K562 (cell line): ENCODE results near the gene MB21D2. TPM values are rescaled to one million over a fixed set of nuclear protein-coding genes. Genes with fewer than 3 reads are reported as not detected.

Experiments
- ATAC-seq: fragments of 200-7000 bp; cut with Tn5 transposase; 3 replicates; pipeline ENCODE4 v1.9.1; 2020; ENCODE audit warnings: moderate library complexity
- BruUV-seq: library from RNA; stranded (reverse); fragments of 400-500 nt; replicated peaks from 2 replicates; lab custom pipeline; 2021; lab: Mats Ljungman, UMichigan
- CTCF ChIA-PET: fragments of 300-600 bp; formaldehyde crosslinking; extraction: SDS; loops from one replicate; lab custom pipeline; 2021; ENCODE audit warnings: low intra/inter-chr PET ratio; lab: Yijun Ruan, JAX
- POLR2A ChIA-PET: fragments of 300-600, 350-650 bp; sonication (Branson Sonifier 250); formaldehyde crosslinking; extraction: SDS; loops from one replicate; lab custom pipeline; 2021; ENCODE audit warnings: antibody characterized with exemption, inconsistent platforms; lab: Yijun Ruan, JAX
- DNase-seq, 4 experiments: peaks; one replicate each; pipeline versions ENCODE4 v3.0.0 to v3.0.0-alpha.2; 2011 to 2018; ENCODE audit warnings: low spot score in 3 of 4, mixed read lengths in 3 of 4; ENCODE audit errors: extremely low read depth in 1 of 4
- FAIRE-seq: peaks from 2 replicates; lab custom pipeline; 2011; peaks lifted over from hg19 to GRCh38; lab: Jason Lieb, UNC
- H2AFZ ChIP-seq: 2 replicates; pipeline ENCODE4 v1.6.0; 2011; ENCODE audit warnings: low read depth, low read length, control low read depth, inconsistent platforms
- H3K27ac ChIP-seq: fragments of 200-600 bp; 3 replicates; pipeline ENCODE4 v1.8.0; 2011; ENCODE audit warnings: low read depth, mild to moderate bottlenecking, control low read depth, inconsistent platforms, low read length, moderate library complexity, mixed read lengths; ENCODE audit errors: extremely low read depth
- H3K27me3 ChIP-seq, 2 experiments: fragments of 300-600 bp in 1 of 2; 2 replicates in 1 of 2; 3 replicates in 1 of 2; pipeline versions ENCODE4 v1.6.0 to v1.8.0; 2011; ENCODE audit warnings: inconsistent platforms in 2 of 2, low read length in 2 of 2, mild to moderate bottlenecking in 1 of 2, mixed read lengths in 1 of 2, moderate library complexity in 1 of 2; ENCODE audit not compliant: control insufficient read depth in 2 of 2, insufficient read depth in 2 of 2
- H3K36me3 ChIP-seq: fragments of 300-600 bp; 3 replicates; pipeline ENCODE4 v1.8.0; 2011; ENCODE audit warnings: mild to moderate bottlenecking, low read length, inconsistent platforms; ENCODE audit not compliant: control insufficient read depth, insufficient read depth
- H3K4me1 ChIP-seq, 2 experiments: fragments of 200-600 bp in 1 of 2; replicated peaks in 1 of 2; 2 replicates in 1 of 2; 3 replicates in 1 of 2; pipeline versions ENCODE4 v1.5.1 to v1.8.0; 2011; ENCODE audit warnings: inconsistent platforms in 2 of 2, low read length in 2 of 2, mild to moderate bottlenecking in 1 of 2, mixed read lengths in 1 of 2, moderate library complexity in 1 of 2; ENCODE audit not compliant: control insufficient read depth in 2 of 2, insufficient read depth in 2 of 2
- H3K4me2 ChIP-seq: 2 replicates; pipeline ENCODE4 v1.6.1; 2011; ENCODE audit warnings: low read length, control low read depth, inconsistent platforms, mixed read lengths; ENCODE audit not compliant: insufficient read depth
- H3K4me3 ChIP-seq: fragments of 200-600 bp; sonication (generic), shearing (Covaris generic); 2 replicates; pipeline ENCODE4 v1.5.1; 2016; ENCODE audit warnings: control low read depth, inconsistent platforms
- H3K79me2 ChIP-seq: fragments of 200-600 bp; 3 replicates; pipeline ENCODE4 v1.8.0; 2011; ENCODE audit warnings: low read length, inconsistent platforms; ENCODE audit not compliant: control insufficient read depth, insufficient read depth
- H3K9ac ChIP-seq, 2 experiments: 2 replicates each; pipeline versions ENCODE4 v1.6.0 to v1.6.1; 2011; ENCODE audit warnings: low read depth in 2 of 2, low read length in 2 of 2, control low read depth in 1 of 2, inconsistent platforms in 1 of 2, mild to moderate bottlenecking in 1 of 2, mixed read lengths in 1 of 2; ENCODE audit not compliant: insufficient read depth in 1 of 2
- H3K9me1 ChIP-seq: one replicate; pipeline ENCODE4 v1.6.0; 2011; ENCODE audit warnings: inconsistent platforms, mild to moderate bottlenecking, low read length, moderate library complexity; ENCODE audit not compliant: control insufficient read depth, insufficient read depth
- H3K9me3 ChIP-seq: replicated peaks from 2 replicates; pipeline ENCODE4 v1.5.1; 2011; ENCODE audit warnings: low read depth, low read length, inconsistent platforms; ENCODE audit not compliant: control insufficient read depth, insufficient read depth
- H4K20me1 ChIP-seq: replicated peaks from 2 replicates; pipeline ENCODE4 v1.6.1; 2011; ENCODE audit warnings: low read length, inconsistent platforms, mixed read lengths; ENCODE audit not compliant: control insufficient read depth, insufficient read depth
- NFIC ChIP-seq: fragments of 450-650 bp; IDR thresholded peaks from 2 replicates; pipeline ENCODE4 v1.6.1; 2017; ENCODE audit warnings: mild to moderate bottlenecking, inconsistent platforms
- PCBP1 ChIP-seq: fragments of 200-400 bp; formaldehyde crosslinking; IDR thresholded peaks from 2 replicates; pipeline ENCODE4 v1.6.1; 2018; ENCODE audit warnings: mild to moderate bottlenecking, low read depth, low read length; ENCODE audit not compliant: poor library complexity, severe bottlenecking
- ZFP30 ChIP-seq: fragments of 250-450 bp; sonication (Bioruptor Pico); IDR thresholded peaks from 2 replicates; pipeline ENCODE4 v1.8.0; 2022; ENCODE audit warnings: moderate library complexity, mild to moderate bottlenecking, inconsistent platforms, borderline replicate concordance
- ZHX1 ChIP-seq: fragments of 150-350 bp; conservative IDR thresholded peaks from 2 replicates; pipeline ENCODE4 v1.6.1; 2014; ENCODE audit warnings: low read length
- ZNF586 ChIP-seq: fragments of 450-650 bp; formaldehyde crosslinking; conservative IDR thresholded peaks from 2 replicates; pipeline ENCODE4 v1.4.0; 2020; ENCODE audit warnings: mild to moderate bottlenecking, moderate library complexity
- WGBS: fragments of 100-300 bp; shearing (Covaris generic); methylation state at CpG from one replicate; pipeline ENCODE4 v1.1.6; 2016; ENCODE audit warnings: low coverage, mixed read lengths; ENCODE audit not compliant: insufficient coverage; ENCODE audit errors: missing lambda C conversion rate; 5-methylcytosine and 5-hydroxymethylcytosine counted together
- in situ Hi-C: fragments of 300-500 bp; cut with MboI; formaldehyde crosslinking; loops from 4 replicates; pipeline ENCODE4 v1.15.0; 2018; ENCODE audit warnings: inconsistent platforms, mixed read lengths
- intact Hi-C: fragments of 100-400 bp; cut with micrococcal nuclease; formaldehyde crosslinking; loops from 2 replicates; pipeline ENCODE4 v1.14.2; 2022
- polyA plus RNA-seq, 8 experiments: library from polyadenylated mRNA; depleted of rRNA in 4 of 8; stranded (reverse) in 5 of 8; unstranded in 3 of 8; fragments of >200 nt; fragmentation: Nextera tagmentation in 2 of 8; fragmentation: Illumina TruSeq in 1 of 8; extraction: Ambion mirVana in 2 of 8; extraction: Trizol in 1 of 8; gene quantifications; 2 replicates each; pipeline versions ENCODE4 v1.2.1 to v1.2.3, GENCODE V29; 2011 to 2014; ENCODE audit warnings: inconsistent platforms in 1 of 8, missing spikeins in 1 of 8
- total RNA-seq, 7 experiments: library from RNA; depleted of rRNA in 6 of 7; stranded (reverse); fragments of >200 nt in 6 of 7; fragmentation: Illumina TruSeq in 2 of 7; extraction: Trizol in 2 of 7; gene quantifications; 2 replicates each; pipeline versions ENCODE4 v1.2.1 to v1.2.3, GENCODE V29; 2011 to 2021; ENCODE audit warnings: low replicate concordance in 1 of 7

The MB21D2 gene
- total and polyA plus RNA-seq, 9 of the 15 experiments (the other 6 are each of a cell fraction or from before 2014, with no cell fraction given) = 0.01 TPM; not detected in 8

GRCh38 chr3:192825216-192825615 lies 92.4 kb downstream of the MB21D2 start:
- H3K4me2 ChIP-seq = no peak overlapping the region
- CTCF ChIA-PET = no interaction called here
- H3K9me3 ChIP-seq = no peaks in the 10 kb centered on the region
- no peaks in the 10 kb centered on the region for H3K9me1 ChIP-seq
- in situ Hi-C loops (loop anchor here (10.0 kb wide), 1 partner anchor 220 kb away; no protein-coding TSS in a partner anchor), intact Hi-C loops (no loop called here)
- WGBS = 6% methylated on average over 1 of the region's 1 CpG
- no peak overlapping the region for H2AFZ ChIP-seq
- no peak overlapping the region for H3K27ac ChIP-seq
- H3K4me1 ChIP-seq = no peaks in the 10 kb centered on the region
- no peaks in the 10 kb centered on the region for H4K20me1 ChIP-seq
- H3K36me3 ChIP-seq = no peaks in the 10 kb centered on the region
- H3K9ac ChIP-seq = no peak overlapping the region
- TF ChIP-seq PCBP1 = no peak
- peak; percentile 35; the same call in 1 of the 2 replicates for TF ChIP-seq NFIC
- no peaks in the 10 kb centered on the region for H3K79me2 ChIP-seq
- POLR2A ChIA-PET = interaction anchor here (1.3 kb wide), 1 partner anchor 745 kb away, joined by 4 read pairs; no protein-coding TSS in a partner anchor
- no peak for ATAC-seq
- H3K27me3 ChIP-seq = peaks cover 0 to 4% of the 10 kb centered on the region in 2 experiments; a peak in 1 of 5 replicates
- no peak for DNase-seq
- no TSS peak for BruUV-seq
- no peak for FAIRE-seq
- no peak overlapping the region for H3K4me3 ChIP-seq

- WGBS = 3% methylated on average over 2 of the region's 2 CpGs
- Histone ChIP-seq H3K4me2 (no peak overlapping the region), H3K9me1 (no peaks in the 10 kb centered on the region), H3K27me3 (peaks cover 0 to 4% of the 10 kb centered on the region in 2 experiments; a peak in 1 of 5 replicates), H3K79me2 (no peaks in the 10 kb centered on the region), H2AFZ (no peak overlapping the region), H3K4me3 (no peak overlapping the region), H3K4me1 (no peaks in the 10 kb centered on the region), H3K36me3 (no peaks in the 10 kb centered on the region), H3K27ac (no peak overlapping the region), H4K20me1 (no peaks in the 10 kb centered on the region), H3K9ac (no peak overlapping the region), H3K9me3 (no peaks in the 10 kb centered on the region)
- DNase-seq (no peak), ATAC-seq (no peak), FAIRE-seq (no peak)
- POLR2A ChIA-PET = interaction anchor here (1.3 kb wide), 1 partner anchor 746 kb away, joined by 4 read pairs; no protein-coding TSS in a partner anchor
- no peak for TF ChIP-seq ZFP30 (CRISPR knock-in tag)
- no peak for TF ChIP-seq ZNF586 (CRISPR knock-in tag)
- no peak for TF ChIP-seq ZHX1
- in situ Hi-C loops (loop anchor here (10.0 to 25.0 kb wide), 2 partner anchors 220 to 1488 kb away; no protein-coding TSS in a partner anchor), intact Hi-C loops (no loop called here)
- CTCF ChIA-PET = no interaction called here
- no TSS peak for BruUV-seq
Measured at GRCh38 chr3:192824313-192824712, 93.3 kb downstream of the MB21D2 start.
